ENCODE measurements around the gene ACOT6. TPM values are rescaled to one million over a fixed set of nuclear protein-coding genes. Genes with fewer than 3 reads are reported as not detected.
"Not testable (repeated sequence)": the region's sequence is repeated elsewhere in the genome, so short reads cannot be mapped to it uniquely, and the experiment has no call there.

Gene ACOT6
- total RNA-seq, 1 donor from 2014 or later: not detected

GRCh38 chr14:73640796-73641365 lies 28.6 kb downstream of the ACOT6 start:
- no peak for DNase-seq (ENCODE audit: low spot score in 2 of 2)
- H3K27ac ChIP-seq: no peak overlapping the region
- intact Hi-C loops (cut with DNase I): no loop called here
- H3K4me1 ChIP-seq: peaks cover 0 to 8% of the 10 kb centered on the region in 2 donors
- H3K36me3 ChIP-seq: no peaks in the 10 kb centered on the region
- H3K4me3 ChIP-seq: no peak overlapping the region
- H3K9me3 ChIP-seq: no peaks in the 10 kb centered on the region
- TF ChIP-seq CTCF (IDR thresholded peaks at IDR 0.05): no peak
- no peaks in the 10 kb centered on the region for H3K27me3 ChIP-seq

GRCh38 chr14:73644531-73645247 lies 32.4 kb downstream of the ACOT6 start, which contains the start of gene DNAL1:
TSS of gene DNAL1 (plus strand) at chr14:73644986. CDS start at chr14:73645040, 54 bp downstream.
- H3K9me3 ChIP-seq: no peaks in the 10 kb centered on the region
- no peaks in the 10 kb centered on the region for H3K36me3 ChIP-seq
- intact Hi-C loops (cut with DNase I): loop anchor here (2.0 kb wide), 2 partner anchors 70 to 242 kb away; partner anchors contain the start of genes PNMA1 and ZNF410
- TF ChIP-seq CTCF (IDR thresholded peaks at IDR 0.05): no peak
- peak; percentile 67 to 96 for DNase-seq (ENCODE audit: low spot score in 2 of 2)
- no peaks in the 10 kb centered on the region for H3K27me3 ChIP-seq
- H3K4me1 ChIP-seq: peaks cover 0 to 6% of the 10 kb centered on the region in 2 donors
- H3K4me3 ChIP-seq: peak within 1 kb of the TSS; percentile 63 to 87
- H3K27ac ChIP-seq: peak within 1 kb of the TSS; percentile 75 to 82

- DNase-seq (ENCODE audit: low spot score in 2 of 2): no peak
- no peak for TF ChIP-seq CTCF (IDR thresholded peaks at IDR 0.05)
- intact Hi-C loops (cut with DNase I): loop anchor here (2.0 kb wide), 2 partner anchors 70 to 242 kb away; partner anchors contain the start of genes PNMA1 and ZNF410
- no peaks in the 10 kb centered on the region for H3K27me3 ChIP-seq
- peaks cover 0 to 6% of the 10 kb centered on the region in 2 donors for H3K4me1 ChIP-seq
- H3K9me3 ChIP-seq: no peaks in the 10 kb centered on the region
- H3K27ac ChIP-seq: peak overlapping the region; percentile 75 to 82
- H3K36me3 ChIP-seq: no peaks in the 10 kb centered on the region
- H3K4me3 ChIP-seq: peak overlapping the region; percentile 63 to 87
Measured at GRCh38 chr14:73645248-73645610, 32.9 kb downstream of the ACOT6 start.

GRCh38 chr14:73651005-73651404 lies 38.7 kb downstream of the ACOT6 start:
- intact Hi-C loops (cut with DNase I): no loop called here
- H3K9me3 ChIP-seq: no peaks in the 10 kb centered on the region
- H3K4me1 ChIP-seq: no peaks in the 10 kb centered on the region
- DNase-seq (ENCODE audit: low spot score in 2 of 2): no peak
- H3K4me3 ChIP-seq: no peak overlapping the region
- H3K27ac ChIP-seq: no peak overlapping the region
- H3K36me3 ChIP-seq: peaks cover 4 to 16% of the 10 kb centered on the region in 2 donors
- H3K27me3 ChIP-seq: no peaks in the 10 kb centered on the region
- TF ChIP-seq CTCF (IDR thresholded peaks at IDR 0.05): no peak

- Histone ChIP-seq H3K27ac (no peak overlapping the region), H3K9me3 (no peaks in the 10 kb centered on the region), H3K36me3 (peaks cover 4 to 16% of the 10 kb centered on the region in 2 donors), H3K4me3 (no peak overlapping the region), H3K27me3 (no peaks in the 10 kb centered on the region), H3K4me1 (no peaks in the 10 kb centered on the region)
- no peak for DNase-seq (ENCODE audit: low spot score in 2 of 2)
- intact Hi-C loops (cut with DNase I): no loop called here
- no peak for TF ChIP-seq CTCF (IDR thresholded peaks at IDR 0.05)
Measured at GRCh38 chr14:73655851-73656250, 43.5 kb downstream of the ACOT6 start.

- H3K4me1 ChIP-seq, H3K27me3 ChIP-seq: not testable (repeated sequence)
Measured at GRCh38 chr14:73659202-73659601, 46.9 kb downstream of the ACOT6 start.

More at GRCh38 chr14:73659202-73659601, 46.9 kb downstream of the ACOT6 start:
- H3K9me3 ChIP-seq; intact Hi-C loops (cut with DNase I); H3K27ac ChIP-seq; H3K36me3 ChIP-seq; DNase-seq (ENCODE audit: low spot score in 2 of 2); H3K4me3 ChIP-seq: not testable (repeated sequence)
